Measurements from ENCODE around the gene RAD51B. TPM values are rescaled to one million over a fixed set of nuclear protein-coding genes. Genes with fewer than 3 reads are reported as not detected.

Gene RAD51B
- total and polyA plus RNA-seq, 2 donors (not counting 1 experiment from before 2014, with no cell fraction given), result 4.6 to 16.3 TPM

DNA sequence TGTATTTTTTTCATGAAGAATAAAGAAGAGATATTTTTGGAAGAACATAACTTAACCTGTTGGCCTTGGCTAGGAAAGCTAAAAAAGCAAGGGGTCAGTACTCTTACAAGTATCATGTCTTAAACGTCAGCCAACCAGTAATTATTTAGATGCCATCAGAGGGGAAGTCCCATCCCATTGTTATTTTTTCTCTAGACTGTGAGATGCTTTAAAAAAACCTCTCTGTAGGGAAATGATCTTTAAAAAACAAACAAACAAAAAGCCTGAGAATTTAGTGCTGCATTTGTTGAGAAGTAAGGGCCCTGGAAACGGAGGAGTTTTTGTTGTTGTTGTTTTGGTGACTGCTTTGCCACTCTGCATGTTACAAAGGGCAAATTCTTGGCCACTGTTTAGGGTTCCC, 499.2 kb downstream of the RAD51B start:
- DNase-seq (ENCODE audit: low read depth in 2 of 2), result no peak
- Histone ChIP-seq H3K4me2 (ENCODE audit: extremely low read depth, insufficient read depth, low read length) (no peak overlapping the region), H3K4me1 (ENCODE audit: control insufficient read depth, extremely low read depth, insufficient read depth, low read length) (no peaks in the 10 kb centered on the region), H3K36me3 (ENCODE audit: control insufficient read depth, insufficient read depth, low read length) (no peaks in the 10 kb centered on the region), H3K4me3 (replicated peaks in 1 of 4; ENCODE audit: control extremely low read depth in 1 of 4, insufficient read depth in 1 of 4, low read depth in 3 of 4, low read length in 4 of 4) (no peak overlapping the region), H3K27me3 (ENCODE audit: control insufficient read depth, insufficient read depth, low read length) (no peaks in the 10 kb centered on the region), H3K9ac (ENCODE audit: insufficient read depth, low read length) (no peak overlapping the region), H3K27ac (ENCODE audit: insufficient read depth, low read length) (no peak overlapping the region), H2AFZ (ENCODE audit: low read length) (no peak overlapping the region), H3K79me2 (ENCODE audit: control insufficient read depth, insufficient read depth, low read length) (no peaks in the 10 kb centered on the region), H4K20me1 (ENCODE audit: control insufficient read depth, extremely low read depth, insufficient read depth, low read length) (no peaks in the 10 kb centered on the region), H3K9me3 (ENCODE audit: control insufficient read depth, insufficient read depth, low read depth, low read length) (no peaks in the 10 kb centered on the region)
- TF ChIP-seq, protein P1, sequence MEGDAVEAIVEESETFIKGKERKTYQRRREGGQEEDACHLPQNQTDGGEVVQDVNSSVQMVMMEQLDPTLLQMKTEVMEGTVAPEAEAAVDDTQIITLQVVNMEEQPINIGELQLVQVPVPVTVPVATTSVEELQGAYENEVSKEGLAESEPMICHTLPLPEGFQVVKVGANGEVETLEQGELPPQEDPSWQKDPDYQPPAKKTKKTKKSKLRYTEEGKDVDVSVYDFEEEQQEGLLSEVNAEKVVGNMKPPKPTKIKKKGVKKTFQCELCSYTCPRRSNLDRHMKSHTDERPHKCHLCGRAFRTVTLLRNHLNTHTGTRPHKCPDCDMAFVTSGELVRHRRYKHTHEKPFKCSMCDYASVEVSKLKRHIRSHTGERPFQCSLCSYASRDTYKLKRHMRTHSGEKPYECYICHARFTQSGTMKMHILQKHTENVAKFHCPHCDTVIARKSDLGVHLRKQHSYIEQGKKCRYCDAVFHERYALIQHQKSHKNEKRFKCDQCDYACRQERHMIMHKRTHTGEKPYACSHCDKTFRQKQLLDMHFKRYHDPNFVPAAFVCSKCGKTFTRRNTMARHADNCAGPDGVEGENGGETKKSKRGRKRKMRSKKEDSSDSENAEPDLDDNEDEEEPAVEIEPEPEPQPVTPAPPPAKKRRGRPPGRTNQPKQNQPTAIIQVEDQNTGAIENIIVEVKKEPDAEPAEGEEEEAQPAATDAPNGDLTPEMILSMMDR (conservative IDR thresholded peaks at IDR 0.05 in 1 of 2, IDR thresholded peaks at IDR 0.05 in 1 of 2; ENCODE audit: low read depth in 1 of 2, low read length in 2 of 2), result no peak
- TF ChIP-seq EZH2 (IDR thresholded peaks at IDR 0.05; ENCODE audit: low read length, missing control alignments), result no peak

DNA sequence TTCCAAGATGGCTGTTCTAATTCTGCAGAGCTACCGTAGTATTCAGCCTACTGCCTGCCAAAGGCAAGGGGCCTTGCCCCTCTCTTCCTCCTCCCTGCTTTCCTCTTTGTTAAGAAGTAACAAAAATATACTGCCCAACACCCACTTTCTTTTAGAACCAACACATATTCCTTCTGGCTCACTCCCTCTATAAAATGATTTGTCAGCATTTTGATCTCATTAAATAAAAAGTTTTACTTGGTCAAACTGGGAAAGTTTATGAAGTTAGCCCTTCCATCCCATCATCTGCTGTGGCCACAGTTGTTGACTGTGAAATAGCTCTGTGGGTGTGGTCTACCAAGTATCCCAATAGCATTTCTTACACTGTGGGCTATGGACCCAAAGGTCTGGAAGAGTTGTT, 500.9 kb downstream of the RAD51B start:
- TF ChIP-seq, protein P1 (conservative IDR thresholded peaks at IDR 0.05 in 1 of 2, IDR thresholded peaks at IDR 0.05 in 1 of 2; ENCODE audit: low read depth in 1 of 2, low read length in 2 of 2), result no peak
- TF ChIP-seq EZH2 (IDR thresholded peaks at IDR 0.05; ENCODE audit: low read length, missing control alignments), result no peak
- Histone ChIP-seq H3K9me3 (ENCODE audit: control insufficient read depth, insufficient read depth, low read depth, low read length) (no peaks in the 10 kb centered on the region), H2AFZ (ENCODE audit: low read length) (no peak overlapping the region), H3K27ac (ENCODE audit: insufficient read depth, low read length) (no peak overlapping the region), H3K9ac (ENCODE audit: insufficient read depth, low read length) (no peak overlapping the region), H3K36me3 (ENCODE audit: control insufficient read depth, insufficient read depth, low read length) (no peaks in the 10 kb centered on the region), H3K4me3 (replicated peaks in 1 of 4; ENCODE audit: control extremely low read depth in 1 of 4, insufficient read depth in 1 of 4, low read depth in 3 of 4, low read length in 4 of 4) (no peak overlapping the region), H3K79me2 (ENCODE audit: control insufficient read depth, insufficient read depth, low read length) (no peaks in the 10 kb centered on the region), H3K4me1 (ENCODE audit: control insufficient read depth, extremely low read depth, insufficient read depth, low read length) (no peaks in the 10 kb centered on the region), H3K27me3 (ENCODE audit: control insufficient read depth, insufficient read depth, low read length) (no peaks in the 10 kb centered on the region), H4K20me1 (ENCODE audit: control insufficient read depth, extremely low read depth, insufficient read depth, low read length) (no peaks in the 10 kb centered on the region), H3K4me2 (ENCODE audit: extremely low read depth, insufficient read depth, low read length) (no peak overlapping the region)
- no peak for DNase-seq (ENCODE audit: low read depth in 2 of 2)

DNA sequence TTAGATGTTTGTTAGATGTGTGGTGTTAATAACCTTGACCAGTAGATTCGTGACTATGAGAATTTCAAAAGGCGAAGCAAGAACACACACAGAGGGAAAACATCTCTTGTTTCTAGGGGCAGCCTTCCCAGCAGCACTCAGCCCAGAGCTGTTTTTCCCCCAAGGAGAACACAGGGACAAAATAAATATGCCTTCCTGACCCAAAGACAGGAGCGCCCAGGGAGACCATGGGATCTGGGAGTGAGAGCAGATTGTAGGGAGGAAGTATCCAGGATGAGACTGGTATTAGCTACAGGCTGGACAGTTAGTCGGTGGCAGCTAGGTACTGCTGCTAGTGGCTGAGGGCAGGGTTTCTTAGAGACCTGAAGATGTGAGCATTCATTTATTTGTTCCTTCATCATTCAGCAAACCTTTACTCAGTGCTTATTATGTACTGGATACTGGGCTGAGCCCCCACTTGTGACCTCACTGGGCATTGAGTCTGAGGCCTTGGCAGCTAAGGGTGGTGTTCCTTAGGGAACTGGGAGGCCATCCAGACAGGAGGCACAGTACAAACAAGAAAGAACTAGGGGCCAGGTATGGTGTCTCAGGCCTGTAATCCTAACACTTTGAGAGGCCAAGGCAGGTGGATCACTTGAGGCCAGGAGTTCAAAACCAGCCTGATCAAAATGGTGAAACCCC, 503.5 kb downstream of the RAD51B start:
- Histone ChIP-seq H3K9ac (ENCODE audit: insufficient read depth, low read length) (no peak overlapping the region), H3K36me3 (ENCODE audit: control insufficient read depth, insufficient read depth, low read length) (no peaks in the 10 kb centered on the region), H3K4me2 (ENCODE audit: extremely low read depth, insufficient read depth, low read length) (no peak overlapping the region), H4K20me1 (ENCODE audit: control insufficient read depth, extremely low read depth, insufficient read depth, low read length) (no peaks in the 10 kb centered on the region), H2AFZ (ENCODE audit: low read length) (no peak overlapping the region), H3K27me3 (ENCODE audit: control insufficient read depth, insufficient read depth, low read length) (no peaks in the 10 kb centered on the region), H3K4me1 (ENCODE audit: control insufficient read depth, extremely low read depth, insufficient read depth, low read length) (no peaks in the 10 kb centered on the region), H3K9me3 (ENCODE audit: control insufficient read depth, insufficient read depth, low read depth, low read length) (no peaks in the 10 kb centered on the region), H3K79me2 (ENCODE audit: control insufficient read depth, insufficient read depth, low read length) (no peaks in the 10 kb centered on the region), H3K4me3 (replicated peaks in 1 of 4; ENCODE audit: control extremely low read depth in 1 of 4, insufficient read depth in 1 of 4, low read depth in 3 of 4, low read length in 4 of 4) (no peak overlapping the region), H3K27ac (ENCODE audit: insufficient read depth, low read length) (no peak overlapping the region)
- TF ChIP-seq, protein P1 (conservative IDR thresholded peaks at IDR 0.05 in 1 of 2, IDR thresholded peaks at IDR 0.05 in 1 of 2; ENCODE audit: low read depth in 1 of 2, low read length in 2 of 2), result no peak
- no peak for TF ChIP-seq EZH2 (IDR thresholded peaks at IDR 0.05; ENCODE audit: low read length, missing control alignments)
- no peak for DNase-seq (ENCODE audit: low read depth in 2 of 2)
